ENCODE measurements around the gene SYT9.

DNA sequence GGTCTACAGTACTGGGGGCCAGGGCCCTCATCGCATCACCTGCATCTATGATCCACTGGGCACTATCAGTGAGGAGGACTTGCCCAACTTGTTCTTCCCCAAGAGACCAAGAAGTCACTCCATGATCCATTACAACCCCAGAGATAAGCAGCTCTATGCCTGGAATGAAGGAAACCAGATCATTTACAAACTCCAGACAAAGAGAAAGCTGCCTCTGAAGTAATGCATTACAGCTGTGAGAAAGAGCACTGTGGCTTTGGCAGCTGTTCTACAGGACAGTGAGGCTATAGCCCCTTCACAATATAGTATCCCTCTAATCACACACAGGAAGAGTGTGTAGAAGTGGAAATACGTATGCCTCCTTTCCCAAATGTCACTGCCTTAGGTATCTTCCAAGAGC is 258.3 kb downstream of the SYT9 start:
- TF ChIP-seq CTCF (tag by site-specific recombination; IDR thresholded peaks at IDR 0.05) (no peak), REST (tag by site-specific recombination; IDR thresholded peaks at IDR 0.05) (no peak), ZNF350 (tag by site-specific recombination; IDR thresholded peaks at IDR 0.05) (no peak), SP3 (tag by site-specific recombination; IDR thresholded peaks at IDR 0.05) (no peak), ZNF777 (tag by site-specific recombination; IDR thresholded peaks at IDR 0.05; ENCODE audit: borderline replicate concordance) (no peak), RBAK (tag by site-specific recombination; IDR thresholded peaks at IDR 0.05) (no peak), ZNF274 (IDR thresholded peaks at IDR 0.05; ENCODE audit: low read length) (no peak), ZNF274 (tag by site-specific recombination; IDR thresholded peaks at IDR 0.05; ENCODE audit: borderline replicate concordance) (no peak), ZNF792 (tag by site-specific recombination; IDR thresholded peaks at IDR 0.05) (no peak), ZSCAN5A (tag by site-specific recombination; IDR thresholded peaks at IDR 0.05) (no peak)
- TF ChIP-seq, protein P1, sequence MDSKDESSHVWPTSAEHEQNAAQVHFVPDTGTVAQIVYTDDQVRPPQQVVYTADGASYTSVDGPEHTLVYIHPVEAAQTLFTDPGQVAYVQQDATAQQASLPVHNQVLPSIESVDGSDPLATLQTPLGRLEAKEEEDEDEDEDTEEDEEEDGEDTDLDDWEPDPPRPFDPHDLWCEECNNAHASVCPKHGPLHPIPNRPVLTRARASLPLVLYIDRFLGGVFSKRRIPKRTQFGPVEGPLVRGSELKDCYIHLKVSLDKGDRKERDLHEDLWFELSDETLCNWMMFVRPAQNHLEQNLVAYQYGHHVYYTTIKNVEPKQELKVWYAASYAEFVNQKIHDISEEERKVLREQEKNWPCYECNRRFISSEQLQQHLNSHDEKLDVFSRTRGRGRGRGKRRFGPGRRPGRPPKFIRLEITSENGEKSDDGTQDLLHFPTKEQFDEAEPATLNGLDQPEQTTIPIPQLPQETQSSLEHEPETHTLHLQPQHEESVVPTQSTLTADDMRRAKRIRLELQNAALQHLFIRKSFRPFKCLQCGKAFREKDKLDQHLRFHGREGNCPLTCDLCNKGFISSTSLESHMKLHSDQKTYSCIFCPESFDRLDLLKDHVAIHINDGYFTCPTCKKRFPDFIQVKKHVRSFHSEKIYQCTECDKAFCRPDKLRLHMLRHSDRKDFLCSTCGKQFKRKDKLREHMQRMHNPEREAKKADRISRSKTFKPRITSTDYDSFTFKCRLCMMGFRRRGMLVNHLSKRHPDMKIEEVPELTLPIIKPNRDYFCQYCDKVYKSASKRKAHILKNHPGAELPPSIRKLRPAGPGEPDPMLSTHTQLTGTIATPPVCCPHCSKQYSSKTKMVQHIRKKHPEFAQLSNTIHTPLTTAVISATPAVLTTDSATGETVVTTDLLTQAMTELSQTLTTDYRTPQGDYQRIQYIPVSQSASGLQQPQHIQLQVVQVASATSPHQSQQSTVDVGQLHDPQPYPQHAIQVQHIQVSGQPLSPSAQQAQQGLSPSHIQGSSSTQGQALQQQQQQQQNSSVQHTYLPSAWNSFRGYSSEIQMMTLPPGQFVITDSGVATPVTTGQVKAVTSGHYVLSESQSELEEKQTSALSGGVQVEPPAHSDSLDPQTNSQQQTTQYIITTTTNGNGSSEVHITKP (tag by site-specific recombination; IDR thresholded peaks at IDR 0.05), result no peak
